OCI-LY7 (cell line): ENCODE measurements around the gene FBXW12.

ENCODE experiments used
- EZH2phosphoT487 ChIP-seq: fragments of 200-600 bp; sonication (generic); IDR thresholded peaks from 2 replicates; pipeline ENCODE4 v1.6.1; 2018; ENCODE audit warnings: low read depth, borderline replicate concordance, mild to moderate bottlenecking, mixed run types, antibody characterized with exemption, low read length, moderate library complexity, mixed read lengths
- TF ChIP-seq, protein P1 (sequence below): fragments of 200-600 bp; sonication (generic); conservative IDR thresholded peaks from 2 replicates; pipeline ENCODE4 v1.5.1; 2014; ENCODE audit warnings: mild to moderate bottlenecking, antibody characterized with exemption, low read length, moderate library complexity, mixed read lengths

DNA sequence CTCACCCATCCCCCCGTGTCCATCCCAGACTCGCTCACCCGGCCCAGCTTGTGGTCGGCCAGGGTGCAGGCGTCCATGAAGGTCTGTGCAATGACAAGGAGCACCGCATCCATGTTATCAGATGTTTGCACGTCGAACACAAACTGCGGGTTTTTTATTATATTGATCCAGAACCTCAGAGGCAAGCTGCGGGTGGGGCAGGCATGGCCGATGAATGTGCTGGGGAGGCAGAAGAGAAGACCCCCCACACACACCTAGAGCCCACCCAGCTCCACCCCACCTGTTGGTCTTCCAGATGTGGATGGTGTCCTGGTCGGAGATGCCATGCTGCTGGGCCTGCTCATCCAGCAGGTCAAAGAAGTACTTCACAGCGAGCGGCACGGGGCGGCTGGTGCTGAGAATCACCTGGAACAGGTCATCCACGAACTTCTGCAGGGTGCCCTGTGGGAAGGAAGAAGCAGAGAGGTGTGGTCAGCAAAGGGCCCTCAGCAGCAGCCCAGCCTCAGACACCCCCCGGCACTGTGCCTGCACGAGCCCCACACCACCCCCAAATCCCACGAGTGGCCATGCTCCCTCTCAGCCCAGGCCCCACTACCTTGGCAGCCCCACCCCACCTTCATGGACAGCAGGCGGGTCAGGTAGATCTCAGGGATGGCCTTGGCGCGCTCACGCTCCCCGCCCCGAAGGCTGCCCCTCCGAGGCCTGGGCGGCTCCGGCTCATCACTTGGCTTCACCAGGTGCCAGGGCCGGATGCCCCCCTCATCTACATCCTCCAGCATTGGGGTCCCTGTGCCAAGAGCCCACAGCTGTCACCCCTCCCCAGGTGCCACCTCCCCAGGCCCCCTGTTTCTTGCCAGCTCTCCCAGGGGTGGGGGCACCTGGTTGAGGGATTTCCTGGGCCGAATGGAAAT is 37.5 kb downstream of the FBXW12 start:
- TF ChIP-seq, protein P1, sequence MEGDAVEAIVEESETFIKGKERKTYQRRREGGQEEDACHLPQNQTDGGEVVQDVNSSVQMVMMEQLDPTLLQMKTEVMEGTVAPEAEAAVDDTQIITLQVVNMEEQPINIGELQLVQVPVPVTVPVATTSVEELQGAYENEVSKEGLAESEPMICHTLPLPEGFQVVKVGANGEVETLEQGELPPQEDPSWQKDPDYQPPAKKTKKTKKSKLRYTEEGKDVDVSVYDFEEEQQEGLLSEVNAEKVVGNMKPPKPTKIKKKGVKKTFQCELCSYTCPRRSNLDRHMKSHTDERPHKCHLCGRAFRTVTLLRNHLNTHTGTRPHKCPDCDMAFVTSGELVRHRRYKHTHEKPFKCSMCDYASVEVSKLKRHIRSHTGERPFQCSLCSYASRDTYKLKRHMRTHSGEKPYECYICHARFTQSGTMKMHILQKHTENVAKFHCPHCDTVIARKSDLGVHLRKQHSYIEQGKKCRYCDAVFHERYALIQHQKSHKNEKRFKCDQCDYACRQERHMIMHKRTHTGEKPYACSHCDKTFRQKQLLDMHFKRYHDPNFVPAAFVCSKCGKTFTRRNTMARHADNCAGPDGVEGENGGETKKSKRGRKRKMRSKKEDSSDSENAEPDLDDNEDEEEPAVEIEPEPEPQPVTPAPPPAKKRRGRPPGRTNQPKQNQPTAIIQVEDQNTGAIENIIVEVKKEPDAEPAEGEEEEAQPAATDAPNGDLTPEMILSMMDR = no peak
- TF ChIP-seq EZH2phosphoT487 = no peak
